Subcutaneous adipose tissue (tissue), 4 donors: Measurements from ENCODE around the gene POLR1D. TPM values are rescaled to one million over a fixed set of nuclear protein-coding genes. Genes with fewer than 3 reads are reported as not detected.

Experiments used
- CTCF ChIP-seq: fragments of 450-650 bp; IDR thresholded peaks from one replicate; pipeline ENCODE4 v1.5.1; 2016; ENCODE audit warnings: low read depth, mild to moderate bottlenecking, control low read depth, antibody characterized with exemption, moderate library complexity
- total RNA-seq, 4 donors: library from RNA; depleted of rRNA; stranded (reverse); fragments of >200 nt; gene quantifications; one replicate each; pipeline ENCODE4 v1.1.0, GENCODE V29; 2016

POLR1D gene
- total RNA-seq, 4 donors from 2014 or later: 78.0 to 105 (median 92.1) TPM

DNA sequence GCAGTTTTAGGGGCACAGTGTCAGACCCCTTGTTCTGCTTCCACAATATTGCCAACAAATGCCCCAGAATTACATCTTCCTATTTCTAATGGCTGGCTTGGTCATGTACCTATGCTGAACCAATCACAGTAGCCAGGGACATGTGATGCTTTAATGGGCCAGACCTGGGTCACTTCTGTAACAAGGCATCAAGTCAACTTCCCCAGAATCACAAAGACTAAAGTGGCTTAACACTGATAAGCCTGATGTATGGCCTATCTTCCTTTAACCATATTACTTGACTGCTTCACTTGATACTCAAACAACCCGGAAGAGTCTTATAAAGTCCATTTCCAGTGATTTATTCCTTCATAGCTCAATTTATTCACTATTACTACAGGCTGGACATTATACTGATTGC lies 21.0 kb upstream of the POLR1D start:
- TF ChIP-seq CTCF: no peak

DNA sequence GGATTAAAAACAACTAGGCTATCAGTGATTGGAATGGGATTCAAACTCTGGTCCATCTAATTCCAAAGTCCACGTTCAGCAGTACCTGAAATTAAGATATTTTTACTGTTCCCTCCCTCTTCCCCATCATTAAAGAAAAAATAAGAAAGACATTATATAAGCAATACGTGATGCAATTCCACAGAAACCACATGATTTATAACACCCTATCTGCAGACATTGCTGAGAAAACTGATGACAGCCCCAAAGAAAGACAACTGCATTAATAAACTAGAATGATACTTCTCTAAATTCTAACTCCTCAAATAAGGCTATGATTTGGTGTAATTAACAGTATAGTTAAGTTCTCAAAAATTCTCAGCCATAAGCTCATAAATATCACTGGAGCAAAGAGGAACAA lies 20.5 kb upstream of the POLR1D start:
- no peak for TF ChIP-seq CTCF

- TF ChIP-seq CTCF: no peak
Observed at GRCh38 chr13:27601803-27602202, 19.9 kb upstream of the POLR1D start.

- TF ChIP-seq CTCF: no peak
Observed at GRCh38 chr13:27605099-27605498, 16.6 kb upstream of the POLR1D start.

DNA sequence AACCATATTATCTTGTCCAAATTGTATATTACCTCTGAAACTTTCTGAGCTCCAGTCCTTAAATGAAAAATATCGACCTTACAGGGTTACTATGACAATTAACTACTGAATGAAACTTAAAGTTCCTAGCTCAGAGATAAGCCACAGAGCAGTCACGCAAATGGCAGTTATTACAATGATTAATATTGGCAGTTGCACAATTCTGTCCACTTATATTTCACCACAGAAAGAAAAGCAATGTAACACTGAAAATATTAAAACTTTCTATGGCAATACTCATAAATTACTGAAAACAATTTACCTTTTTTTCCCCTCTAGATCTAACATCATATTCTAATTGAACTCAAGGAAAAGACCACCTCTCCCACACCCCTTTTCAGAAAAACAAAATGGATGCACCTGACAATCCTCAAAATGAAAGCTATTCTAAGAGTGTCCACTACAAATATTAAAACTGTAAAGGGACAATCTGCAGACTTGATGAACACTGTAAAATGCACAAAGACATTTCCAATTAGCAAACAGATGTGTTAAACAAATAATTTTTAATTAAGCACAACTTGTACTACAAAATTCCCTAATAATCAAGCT lies 16.0 kb upstream of the POLR1D start:
- TF ChIP-seq CTCF: no peak

DNA sequence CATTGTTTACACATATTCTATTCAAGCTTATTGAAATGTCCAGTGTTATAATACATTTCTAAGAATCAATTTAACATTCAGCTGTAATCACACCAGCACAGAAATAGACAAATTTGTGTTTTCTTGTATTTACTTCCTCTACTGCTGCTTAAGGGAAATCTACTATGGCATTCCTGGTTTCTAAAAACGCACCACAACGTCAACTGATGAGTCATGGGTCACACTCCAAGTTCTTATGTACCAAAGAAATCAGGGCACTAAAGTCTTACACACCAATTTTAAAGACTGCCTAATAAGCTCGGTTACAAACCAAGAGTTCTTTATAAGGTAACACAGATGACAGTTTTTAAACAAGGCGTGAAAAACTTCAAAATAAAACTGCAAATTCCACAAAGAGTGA lies 14.6 kb upstream of the POLR1D start:
- TF ChIP-seq CTCF: no peak

DNA sequence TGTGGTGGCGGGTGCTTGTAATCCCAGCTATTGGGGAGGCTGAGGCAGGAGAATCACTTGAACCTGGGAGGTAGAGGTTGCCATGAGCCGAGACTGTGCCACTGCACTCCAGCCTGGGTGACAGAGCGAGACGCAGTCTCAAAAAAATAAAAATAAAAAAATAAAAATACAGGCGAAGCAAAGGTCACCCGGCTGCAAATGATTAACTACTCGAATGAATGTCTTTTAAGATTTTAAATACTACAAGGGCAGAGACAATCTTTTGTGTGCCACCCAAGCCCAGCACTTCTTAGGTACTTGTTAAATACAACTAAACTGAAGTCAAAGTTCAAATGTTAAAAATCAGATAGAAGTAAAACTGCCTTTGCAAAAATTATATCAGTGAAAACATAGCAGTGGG lies 8.1 kb upstream of the POLR1D start:
- TF ChIP-seq CTCF: no peak
